HFFc6 (cell line): ENCODE results near the gene GOT1. TPM values are rescaled to one million over a fixed set of nuclear protein-coding genes. Genes with fewer than 3 reads are reported as not detected.
A peak's percentile ranks its signal among the peaks of the same experiment; 100 is the strongest.

ENCODE experiments used
- DNase-seq: peaks from one replicate; pipeline ENCODE4 v3.0.0-alpha.2; 2018
- H3K27ac Mint-ChIP-seq: 2 replicates; pipeline ENCODE4 v1.8.0; 2020; ENCODE audit warnings: mild to moderate bottlenecking, mixed read lengths
- H3K27me3 Mint-ChIP-seq: 2 replicates; pipeline ENCODE4 v1.8.0; 2021; ENCODE audit warnings: mild to moderate bottlenecking, moderate library complexity, mixed read lengths; ENCODE audit not compliant: insufficient read depth
- H3K36me3 Mint-ChIP-seq: 2 replicates; pipeline ENCODE4 v1.8.0; 2021; ENCODE audit warnings: low read depth, mixed read lengths
- H3K4me1 Mint-ChIP-seq: 2 replicates; pipeline ENCODE4 v1.8.0; 2020; ENCODE audit warnings: low read depth, mixed read lengths
- H3K4me3 Mint-ChIP-seq: 2 replicates; pipeline ENCODE4 v1.8.0; 2020; ENCODE audit warnings: mild to moderate bottlenecking, moderate library complexity, mixed read lengths
- H3K9me3 Mint-ChIP-seq: 2 replicates; pipeline ENCODE4 v1.8.0; 2020; ENCODE audit warnings: mild to moderate bottlenecking, mixed read lengths
- total RNA-seq, 6 experiments: library from RNA; stranded (reverse); fragmentation: NEBNext Ultra II Directional; extraction: Animal tissue kit (Norgen Biotek cat#: 25700); gene quantifications; 2 replicates in 1 of 6; 3 replicates in 5 of 6; pipeline ENCODE4 v1.2.3, GENCODE V29; 2021
- TF ChIP-seq, protein P1 (sequence below): fragments of 200-600 bp; sonication (generic); IDR thresholded peaks from 2 replicates; pipeline ENCODE4 v1.5.0; 2021; ENCODE audit warnings: antibody characterized with exemption, mild to moderate bottlenecking

GOT1 gene
- total RNA-seq, 6 experiments from 2014 or later, result 34.9 to 42.0 (median 41.6) TPM

DNA sequence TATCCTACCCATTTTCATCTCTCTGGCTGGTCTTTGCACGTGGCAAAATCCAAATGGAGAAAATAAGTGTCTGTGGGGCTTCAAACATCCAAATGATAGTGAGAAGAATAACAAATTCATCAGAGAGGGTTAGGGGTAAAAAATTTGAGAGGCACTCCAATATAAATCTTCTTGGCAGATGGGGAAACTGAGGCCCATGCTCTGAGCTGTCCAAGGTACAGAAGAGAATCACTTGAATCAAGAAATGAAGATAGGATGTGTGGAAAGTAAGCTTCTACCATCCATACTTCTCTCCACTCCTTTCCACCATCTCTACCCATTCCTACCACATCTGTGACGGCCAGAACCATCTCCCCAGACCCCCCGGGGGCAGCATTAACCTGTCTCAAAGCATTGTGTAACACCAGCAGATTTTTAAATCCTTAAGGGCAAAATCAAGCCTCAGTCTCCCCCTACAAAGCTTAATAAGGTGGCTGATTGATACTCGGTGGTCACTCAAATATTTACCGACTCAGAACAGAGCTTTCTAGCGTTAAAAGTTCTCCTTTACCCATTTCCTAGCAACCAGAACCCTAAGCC lies 818 bp downstream of the GOT1 start:
- Mint-ChIP-seq H3K4me3 (peak overlapping the region; percentile 100), H3K27me3 (peaks cover 7% of the 10 kb centered on the region; the same call in 1 of the 2 replicates), H3K27ac (peak overlapping the region; percentile 87; the same call in 1 of the 2 replicates), H3K9me3 (no peaks in the 10 kb centered on the region), H3K4me1 (peaks cover 29% of the 10 kb centered on the region), H3K36me3 (no peaks in the 10 kb centered on the region; the same call in 1 of the 2 replicates)
- TF ChIP-seq, protein P1, sequence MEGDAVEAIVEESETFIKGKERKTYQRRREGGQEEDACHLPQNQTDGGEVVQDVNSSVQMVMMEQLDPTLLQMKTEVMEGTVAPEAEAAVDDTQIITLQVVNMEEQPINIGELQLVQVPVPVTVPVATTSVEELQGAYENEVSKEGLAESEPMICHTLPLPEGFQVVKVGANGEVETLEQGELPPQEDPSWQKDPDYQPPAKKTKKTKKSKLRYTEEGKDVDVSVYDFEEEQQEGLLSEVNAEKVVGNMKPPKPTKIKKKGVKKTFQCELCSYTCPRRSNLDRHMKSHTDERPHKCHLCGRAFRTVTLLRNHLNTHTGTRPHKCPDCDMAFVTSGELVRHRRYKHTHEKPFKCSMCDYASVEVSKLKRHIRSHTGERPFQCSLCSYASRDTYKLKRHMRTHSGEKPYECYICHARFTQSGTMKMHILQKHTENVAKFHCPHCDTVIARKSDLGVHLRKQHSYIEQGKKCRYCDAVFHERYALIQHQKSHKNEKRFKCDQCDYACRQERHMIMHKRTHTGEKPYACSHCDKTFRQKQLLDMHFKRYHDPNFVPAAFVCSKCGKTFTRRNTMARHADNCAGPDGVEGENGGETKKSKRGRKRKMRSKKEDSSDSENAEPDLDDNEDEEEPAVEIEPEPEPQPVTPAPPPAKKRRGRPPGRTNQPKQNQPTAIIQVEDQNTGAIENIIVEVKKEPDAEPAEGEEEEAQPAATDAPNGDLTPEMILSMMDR, result no peak
- DNase-seq, result no peak

DNA sequence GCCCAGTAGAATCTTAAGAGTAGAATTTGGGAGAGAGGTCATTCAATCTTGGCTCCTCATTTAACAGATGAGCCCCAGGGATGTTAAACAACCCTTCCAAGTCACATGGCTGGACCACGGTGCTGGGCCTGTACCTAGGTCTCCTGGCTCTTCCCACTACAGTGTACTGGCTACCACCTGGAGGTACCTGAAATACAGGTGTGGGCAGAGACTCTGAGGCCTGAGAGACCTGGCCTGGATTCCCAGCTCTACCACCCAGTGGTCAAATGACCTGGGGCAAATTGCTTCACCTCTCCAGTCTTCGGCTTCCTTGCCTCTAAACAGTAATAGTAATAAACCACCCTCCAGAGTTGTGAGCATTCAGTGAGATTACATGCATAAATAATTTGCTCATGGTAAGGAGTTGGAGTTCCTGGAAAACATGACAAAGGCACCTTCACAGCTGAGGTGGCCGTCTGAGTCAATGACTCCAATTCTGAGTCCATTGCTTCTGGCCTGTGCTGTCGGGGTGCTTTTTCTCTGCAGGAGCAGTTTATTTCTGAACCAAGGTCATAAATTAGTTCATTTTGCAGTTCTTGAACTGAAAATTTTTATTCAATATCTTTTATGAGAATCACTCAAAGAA lies 2.7 kb downstream of the GOT1 start:
- Mint-ChIP-seq H3K4me3 (no peak overlapping the region), H3K4me1 (peaks cover 29% of the 10 kb centered on the region), H3K9me3 (no peaks in the 10 kb centered on the region), H3K36me3 (no peaks in the 10 kb centered on the region; the same call in 1 of the 2 replicates), H3K27me3 (peaks cover 7% of the 10 kb centered on the region; the same call in 1 of the 2 replicates), H3K27ac (no peak overlapping the region)
- DNase-seq, result no peak
- TF ChIP-seq, protein P1, result no peak

DNA sequence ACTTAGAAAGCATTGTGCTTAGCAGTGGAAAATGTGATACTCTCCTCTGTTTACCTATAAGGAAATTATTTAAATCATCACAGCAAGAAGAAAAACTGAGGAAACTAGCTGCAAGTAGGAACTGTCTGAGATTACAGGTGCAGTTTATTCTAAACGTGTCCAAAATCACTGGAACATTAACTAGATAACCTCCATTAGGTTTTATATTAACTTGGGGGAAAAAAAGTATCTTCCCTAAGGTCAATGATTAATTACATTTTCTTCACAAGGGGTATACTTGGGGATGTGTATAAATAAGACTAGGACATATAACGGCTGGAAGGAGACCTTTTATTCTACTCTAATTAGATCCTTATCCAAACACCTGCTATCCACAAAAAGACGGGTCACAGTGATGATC lies 3.7 kb downstream of the GOT1 start:
- no peak overlapping the region for H3K27ac Mint-ChIP-seq
- H3K36me3 Mint-ChIP-seq, result no peaks in the 10 kb centered on the region; the same call in 1 of the 2 replicates
- H3K4me3 Mint-ChIP-seq, result no peak overlapping the region
- H3K9me3 Mint-ChIP-seq, result no peaks in the 10 kb centered on the region
- TF ChIP-seq, protein P1, result no peak
- no peak for DNase-seq
- peaks cover 26% of the 10 kb centered on the region for H3K4me1 Mint-ChIP-seq
- H3K27me3 Mint-ChIP-seq, result peaks cover 7% of the 10 kb centered on the region; the same call in 1 of the 2 replicates

- no peak overlapping the region for H3K4me3 Mint-ChIP-seq
- peaks cover 27% of the 10 kb centered on the region for H3K4me1 Mint-ChIP-seq
- H3K27ac Mint-ChIP-seq, result no peak overlapping the region
- TF ChIP-seq, protein P1, result no peak
- H3K9me3 Mint-ChIP-seq, result no peaks in the 10 kb centered on the region
- no peak for DNase-seq
- peaks cover 3% of the 10 kb centered on the region for H3K36me3 Mint-ChIP-seq
- H3K27me3 Mint-ChIP-seq, result no peaks in the 10 kb centered on the region
Measured at GRCh38 chr10:99425204-99425603, 5.2 kb downstream of the GOT1 start.

DNA sequence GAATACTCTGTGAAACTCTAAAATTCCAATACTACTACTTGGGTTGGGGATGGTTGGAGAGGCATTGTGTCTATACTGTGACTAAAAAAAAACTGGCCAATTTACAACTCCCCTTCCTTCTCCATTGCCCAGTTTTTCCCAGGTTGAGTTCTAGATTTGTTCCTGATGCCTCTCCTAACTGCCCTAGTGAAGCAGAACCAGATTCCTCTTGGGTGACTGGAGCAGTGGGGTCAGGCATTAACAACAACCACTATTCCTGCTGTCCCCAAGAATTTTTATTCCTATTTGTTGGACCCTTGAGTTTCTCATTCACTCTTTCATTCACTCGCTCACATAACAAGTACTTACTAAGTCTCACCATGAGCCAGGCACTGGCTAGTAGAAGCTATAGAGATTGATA lies 5.8 kb downstream of the GOT1 start:
- H3K4me3 Mint-ChIP-seq, result no peak overlapping the region
- no peak overlapping the region for H3K27ac Mint-ChIP-seq
- H3K27me3 Mint-ChIP-seq, result no peaks in the 10 kb centered on the region
- peaks cover 6% of the 10 kb centered on the region for H3K36me3 Mint-ChIP-seq
- no peak for DNase-seq
- peaks cover 23% of the 10 kb centered on the region for H3K4me1 Mint-ChIP-seq
- H3K9me3 Mint-ChIP-seq, result no peaks in the 10 kb centered on the region
- TF ChIP-seq, protein P1, result no peak
